Fibroblast of skin of left quadriceps (primary cell): Measurements from ENCODE around the gene NBEA.

Experiments used
- DNase-seq, 2 experiments: peaks; one replicate each; pipeline ENCODE4 v3.0.0-alpha.2; 2013; ENCODE audit warnings: low read depth in 2 of 2

The NBEA gene

GRCh38 chr13:35702316-35702715 is 760.2 kb downstream of the NBEA start:
- DNase-seq, result no peak

GRCh38 chr13:35703061-35703460 is 761.0 kb downstream of the NBEA start:
- DNase-seq, result no peak

- no peak for DNase-seq
Measured at GRCh38 chr13:35704331-35704730, 762.3 kb downstream of the NBEA start.

GRCh38 chr13:35706281-35706680 is 764.2 kb downstream of the NBEA start:
- DNase-seq, result no peak

GRCh38 chr13:35706721-35707120 is 764.7 kb downstream of the NBEA start:
- no peak for DNase-seq

GRCh38 chr13:35711909-35712308 is 769.8 kb downstream of the NBEA start:
- no peak for DNase-seq

- DNase-seq, result peak; percentile 98
Measured at GRCh38 chr13:35712907-35713761, 771.1 kb downstream of the NBEA start.

- DNase-seq, result no peak
Measured at GRCh38 chr13:35714121-35714520, 772.1 kb downstream of the NBEA start.

GRCh38 chr13:35714588-35715377 is 772.7 kb downstream of the NBEA start:
- no peak for DNase-seq

GRCh38 chr13:35716186-35716585 is 774.1 kb downstream of the NBEA start:
- DNase-seq, result peak in 1 of 2 experiments; percentile 58

GRCh38 chr13:35716729-35717128 is 774.7 kb downstream of the NBEA start:
- DNase-seq, result no peak

GRCh38 chr13:35718084-35718483 is 776.0 kb downstream of the NBEA start:
- DNase-seq, result no peak

GRCh38 chr13:35720290-35720689 is 778.2 kb downstream of the NBEA start:
- DNase-seq, result no peak

GRCh38 chr13:35720690-35721554 is 778.9 kb downstream of the NBEA start:
- no peak for DNase-seq
